ENCODE data around the gene MINAR1. TPM values are rescaled to one million over a fixed set of nuclear protein-coding genes. Genes with fewer than 3 reads are reported as not detected.
A peak's percentile ranks its signal among the peaks of the same experiment; 100 is the strongest.

The MINAR1 gene
- polyA plus RNA-seq, 4 donors, result 0.97 to 1.4 (median 1.1) TPM

DNA sequence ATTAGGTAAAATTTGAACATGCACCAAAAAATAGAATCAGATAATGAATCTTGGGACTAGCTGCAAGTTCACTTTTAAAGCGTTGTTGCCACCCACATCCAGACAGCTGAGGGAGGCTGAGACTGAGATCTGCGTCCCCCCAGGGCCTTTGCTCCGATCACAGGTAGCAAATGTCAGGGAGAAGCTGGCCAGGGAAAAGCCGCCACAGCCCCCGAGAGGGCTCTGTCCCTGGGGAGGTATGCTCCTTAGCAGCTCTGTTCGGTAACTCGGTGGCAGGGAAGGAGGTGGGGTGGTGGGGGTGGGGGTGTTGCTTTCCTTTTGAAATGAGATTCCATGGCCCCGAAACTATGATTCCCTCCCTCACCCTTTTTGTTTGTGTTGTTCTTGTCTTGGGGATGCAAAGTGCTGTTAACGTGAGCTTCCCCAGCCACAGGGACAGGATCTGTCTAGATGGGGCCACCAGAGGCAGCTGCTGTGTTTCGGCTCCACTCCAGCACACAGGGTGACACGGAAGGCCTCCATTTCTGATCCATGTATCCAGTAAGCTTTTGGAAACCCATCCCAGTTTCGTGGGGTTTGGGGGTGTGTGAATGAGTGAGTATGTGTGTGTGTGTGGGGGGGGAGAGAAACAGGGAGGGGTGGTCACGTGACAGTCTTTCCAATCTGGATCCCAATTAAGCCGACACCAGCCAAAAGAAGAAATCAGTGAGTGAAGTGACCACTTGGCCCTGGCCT, 1.1 kb upstream of the MINAR1 start:
- peak in 2 of 4 donors; percentile 4 to 16 for DNase-seq (ENCODE audit: low read depth in 4 of 4, low spot score in 3 of 4)

DNA sequence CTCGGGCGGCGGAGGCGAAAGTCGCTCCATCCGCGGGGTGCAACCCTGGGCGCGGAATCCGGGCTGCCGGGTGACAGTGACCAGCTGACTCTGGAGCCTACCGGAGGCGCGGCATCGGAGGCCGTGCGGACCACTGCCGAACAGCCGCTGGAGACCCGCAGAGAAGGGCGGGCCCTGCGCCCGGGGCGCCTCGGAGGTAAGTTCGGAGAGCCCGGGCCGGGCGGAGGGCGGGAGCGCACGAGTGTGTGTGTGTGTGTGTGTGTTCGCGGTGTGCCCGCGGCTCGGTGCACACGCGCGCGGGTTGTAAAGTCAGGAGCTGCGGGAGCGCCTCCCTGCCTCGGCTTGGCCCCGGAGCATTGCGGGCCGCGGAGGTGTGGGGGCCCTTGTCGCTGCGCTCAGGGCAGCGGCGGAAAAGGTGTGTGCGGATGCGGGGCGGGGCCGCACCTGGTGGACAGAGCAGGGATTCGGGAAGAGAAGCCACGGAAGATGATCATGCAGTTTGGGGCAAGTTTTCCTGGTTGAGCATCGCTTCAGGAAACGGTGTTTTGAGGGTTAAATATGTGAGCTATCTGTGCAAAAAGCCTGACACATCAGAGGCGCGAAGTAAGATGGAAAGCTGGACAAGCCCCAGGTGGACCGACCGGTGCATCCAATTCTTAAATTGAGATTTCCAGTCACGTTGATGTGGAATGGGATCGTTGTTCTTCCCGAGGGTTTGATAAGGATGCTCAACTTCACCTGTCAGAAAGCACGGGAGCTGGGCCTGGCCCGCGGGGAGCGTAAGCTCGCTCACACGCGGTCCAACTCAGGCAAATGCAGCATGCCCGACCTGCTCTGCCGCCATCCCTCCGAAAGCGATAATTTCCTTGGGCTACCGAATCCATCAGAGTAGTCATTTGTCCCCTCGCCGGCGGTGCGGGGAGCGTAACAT, 474 bp downstream of the MINAR1 start:
- DNase-seq (ENCODE audit: low read depth in 4 of 4, low spot score in 3 of 4), result peak in 1 of 4 donors; percentile 16

DNA sequence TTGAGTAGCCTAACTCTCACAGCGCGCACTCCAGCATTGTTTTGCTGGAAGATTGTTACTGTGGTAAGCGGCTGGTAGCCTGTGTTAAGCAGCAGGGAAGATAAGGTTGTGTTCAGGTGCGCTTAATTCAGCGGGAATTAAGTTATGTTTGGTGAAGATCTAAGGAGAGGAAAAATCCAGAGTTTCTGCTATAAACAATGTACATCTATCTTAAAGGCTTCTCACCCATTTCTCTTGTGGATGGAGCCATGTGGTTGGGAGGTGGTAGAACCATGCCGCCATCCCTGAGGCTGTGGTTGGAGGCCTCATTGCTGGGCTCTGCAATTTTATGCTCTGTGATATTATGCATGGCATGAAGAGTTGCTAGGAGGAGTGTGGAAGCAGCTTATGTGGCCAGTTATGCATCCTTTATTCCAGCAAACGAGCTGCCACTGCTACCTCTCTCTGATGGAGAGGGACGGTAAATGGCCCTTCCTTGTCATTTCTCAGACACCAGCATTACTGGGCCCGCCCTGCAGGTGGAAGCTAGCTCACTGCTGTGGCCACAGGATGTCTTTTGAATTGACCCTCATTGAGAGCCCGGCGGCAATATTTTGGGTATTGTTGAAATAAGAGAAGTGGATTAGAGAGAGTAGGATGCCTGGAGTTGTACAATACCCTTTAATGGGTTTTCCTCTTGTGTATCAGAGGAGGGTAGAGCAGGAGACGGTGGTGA, 1.3 kb downstream of the MINAR1 start:
- no peak for DNase-seq (ENCODE audit: low read depth in 4 of 4, low spot score in 3 of 4)

DNA sequence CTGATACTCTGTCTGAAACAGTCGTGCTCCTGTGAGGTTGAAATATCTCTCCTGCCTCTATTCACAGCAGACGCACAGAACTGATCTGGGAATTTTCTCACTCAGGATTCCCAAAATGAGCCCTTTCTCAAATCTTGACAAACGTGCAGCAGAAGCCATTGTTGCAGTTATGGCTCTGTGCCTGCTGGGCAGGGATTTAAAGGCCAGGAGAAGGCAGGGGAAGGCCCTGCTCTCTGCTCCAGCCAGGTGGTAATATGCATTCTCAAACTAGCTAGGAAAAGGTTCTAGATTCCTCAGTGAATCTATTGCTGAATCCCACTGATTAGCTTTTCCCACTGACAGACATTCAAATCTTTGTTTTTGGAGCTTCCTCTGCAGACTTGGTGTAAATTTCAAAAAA, 2.2 kb downstream of the MINAR1 start:
- no peak for DNase-seq (ENCODE audit: low read depth in 4 of 4, low spot score in 3 of 4)

DNA sequence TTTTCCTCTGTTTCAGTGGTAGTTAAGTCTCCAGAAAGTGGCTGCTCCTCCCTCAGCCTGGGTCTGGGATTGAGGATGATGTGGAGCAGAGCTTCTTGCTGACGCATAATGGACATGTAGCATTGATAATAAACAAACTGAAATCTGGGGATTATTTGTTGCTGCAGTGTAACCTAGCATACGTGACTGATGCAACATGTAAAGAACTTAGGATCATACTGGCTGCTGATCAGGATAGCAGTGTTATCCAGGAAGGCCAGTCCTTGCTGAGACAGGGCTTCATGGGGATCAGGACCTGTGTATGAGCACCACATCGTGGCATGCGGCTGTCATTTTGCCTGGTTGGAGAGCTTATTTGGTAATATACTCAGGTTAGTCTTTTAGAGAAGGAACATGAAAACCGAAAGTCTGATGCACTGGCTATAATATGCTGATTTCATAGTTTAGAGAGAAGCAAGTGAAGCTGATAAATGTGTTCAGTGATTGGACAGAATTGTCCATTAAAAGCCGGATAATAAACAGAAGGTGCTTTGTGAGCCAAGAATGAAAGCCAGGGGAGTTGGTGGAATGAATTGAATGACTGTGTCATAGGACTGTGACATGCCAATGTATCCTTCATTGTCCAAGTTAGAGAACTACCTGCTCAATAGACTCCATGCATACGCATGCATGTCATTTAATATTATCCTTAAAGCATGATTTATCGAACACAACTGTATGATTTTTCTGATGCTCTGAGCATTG, 4.1 kb downstream of the MINAR1 start:
- no peak for DNase-seq (ENCODE audit: low read depth in 4 of 4, low spot score in 3 of 4)

DNA sequence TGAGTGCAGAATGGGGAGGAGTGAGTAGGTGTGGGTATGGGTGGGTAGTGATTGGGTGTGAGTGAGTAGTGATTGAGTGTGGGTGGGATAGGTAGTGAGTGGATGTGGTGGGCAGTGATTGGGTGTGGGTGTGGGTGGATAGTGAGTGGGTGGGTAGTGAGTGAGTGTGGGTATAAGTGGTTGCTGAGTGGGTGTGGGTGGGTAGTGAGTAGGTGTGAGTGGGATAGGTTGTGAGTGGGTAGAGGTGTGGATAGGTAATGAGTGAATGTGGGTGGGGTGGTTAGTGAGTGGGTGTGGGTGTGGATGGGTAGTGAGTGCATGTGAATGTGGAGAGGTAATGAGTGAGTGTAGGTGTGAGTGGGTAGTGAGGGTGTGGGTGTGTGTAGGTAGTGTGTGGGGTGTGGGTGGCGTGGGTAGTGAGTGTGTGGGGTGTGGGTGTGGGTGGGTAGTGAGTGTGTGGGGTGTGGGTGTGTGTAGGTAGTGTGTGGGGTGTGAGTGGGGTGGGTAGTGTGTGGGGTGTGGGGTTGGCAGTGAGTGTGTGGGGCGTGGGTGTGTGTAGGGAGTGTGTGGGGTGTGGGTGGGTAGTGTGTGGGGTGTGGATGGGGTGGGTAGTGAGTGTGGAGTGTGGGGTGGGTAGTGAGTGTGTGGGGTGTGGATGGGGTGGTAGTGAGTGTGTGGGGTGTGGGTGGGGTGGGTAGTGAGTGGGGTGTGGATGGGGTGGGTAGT, 5.3 kb downstream of the MINAR1 start:
- DNase-seq (ENCODE audit: low read depth in 4 of 4, low spot score in 3 of 4), result no peak

DNA sequence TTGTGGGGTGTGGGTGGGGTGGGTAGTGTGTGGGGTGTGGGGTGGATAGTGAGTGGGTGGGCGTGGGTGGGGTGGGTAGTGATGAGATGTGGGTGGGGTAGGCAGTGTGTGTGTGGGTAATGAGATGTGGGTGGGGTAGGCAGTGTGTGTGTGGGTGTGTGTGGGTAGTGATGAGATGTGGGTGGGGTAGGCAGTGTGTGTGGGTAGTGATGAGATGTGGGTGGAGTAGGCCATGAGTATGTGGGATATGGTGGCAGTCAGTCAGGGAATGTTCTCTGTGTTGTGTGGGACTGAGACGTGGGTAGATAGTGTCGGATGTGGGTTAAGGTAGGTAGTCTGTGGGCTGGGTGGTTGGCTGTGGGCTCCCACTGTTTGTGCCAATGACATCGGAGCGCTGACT, 7.1 kb downstream of the MINAR1 start:
- DNase-seq (ENCODE audit: low read depth in 4 of 4, low spot score in 3 of 4), result no peak

DNA sequence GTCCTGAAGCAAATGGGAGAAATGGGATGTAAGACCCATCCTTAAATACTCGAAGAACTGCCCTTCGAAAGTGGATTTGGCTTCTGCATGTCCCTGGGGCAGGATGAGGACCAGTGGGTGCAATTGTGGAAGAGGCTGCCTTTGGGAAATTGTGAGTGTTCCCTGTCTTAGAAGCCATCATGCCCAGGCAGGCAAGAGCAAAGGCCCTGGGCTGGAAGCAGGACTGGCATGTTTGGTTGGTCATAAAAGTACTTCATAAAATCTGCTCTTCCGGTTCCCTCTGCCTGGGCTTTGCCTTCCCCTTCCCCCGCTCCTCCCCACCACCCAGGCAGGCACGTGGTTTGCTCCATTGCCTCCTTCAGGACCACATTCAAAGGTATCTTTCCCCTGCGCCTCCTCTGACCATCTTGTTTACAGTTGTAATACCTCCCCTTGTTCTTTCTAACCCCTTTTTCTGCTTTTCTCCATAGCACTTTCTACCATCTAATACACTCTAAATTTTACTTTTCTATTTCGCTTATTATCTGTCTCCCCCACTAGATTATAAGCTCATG, 8.3 kb downstream of the MINAR1 start:
- no peak for DNase-seq (ENCODE audit: low read depth in 4 of 4, low spot score in 3 of 4)

DNA sequence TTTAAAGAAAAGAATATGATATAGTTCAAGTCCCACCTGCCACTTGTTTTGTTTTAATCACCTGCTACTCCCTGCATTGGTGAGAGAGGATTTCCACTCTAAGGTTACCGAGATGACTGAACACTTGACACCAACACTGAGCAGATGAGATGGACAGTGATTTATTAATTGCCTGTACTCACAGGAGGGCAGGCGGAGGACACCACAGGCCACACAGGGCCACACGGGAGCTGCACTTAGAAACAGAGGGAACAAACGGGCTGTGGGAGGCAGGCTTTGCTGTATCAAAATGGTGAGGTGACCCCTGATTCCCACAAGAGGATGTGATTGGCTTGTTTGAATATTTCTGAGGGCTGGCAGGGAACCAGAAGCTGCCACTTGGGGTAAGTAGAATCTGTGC, 10.8 kb downstream of the MINAR1 start:
- peak in 1 of 4 donors; percentile 28 for DNase-seq (ENCODE audit: low read depth in 4 of 4, low spot score in 3 of 4)

DNA sequence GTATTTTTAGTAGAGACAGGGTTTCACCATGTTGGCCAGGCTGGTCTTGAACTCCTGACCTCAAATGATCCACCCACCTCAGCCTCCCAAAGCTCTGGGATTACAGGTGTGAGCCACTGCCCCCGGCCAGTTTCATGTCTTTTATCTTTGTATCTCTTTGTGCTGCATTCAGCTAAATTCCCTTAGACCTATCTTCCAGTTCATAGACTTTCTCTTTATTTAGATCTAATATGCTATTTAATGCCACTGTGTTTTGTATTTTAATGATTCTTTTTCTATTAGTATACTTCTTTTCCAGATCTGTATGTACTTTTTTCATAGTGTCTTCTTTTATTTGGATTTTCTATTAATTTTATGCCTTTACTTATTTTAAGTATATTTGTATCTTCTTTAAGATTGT, 14.9 kb downstream of the MINAR1 start:
- no peak for DNase-seq (ENCODE audit: low read depth in 4 of 4, low spot score in 3 of 4)

DNA sequence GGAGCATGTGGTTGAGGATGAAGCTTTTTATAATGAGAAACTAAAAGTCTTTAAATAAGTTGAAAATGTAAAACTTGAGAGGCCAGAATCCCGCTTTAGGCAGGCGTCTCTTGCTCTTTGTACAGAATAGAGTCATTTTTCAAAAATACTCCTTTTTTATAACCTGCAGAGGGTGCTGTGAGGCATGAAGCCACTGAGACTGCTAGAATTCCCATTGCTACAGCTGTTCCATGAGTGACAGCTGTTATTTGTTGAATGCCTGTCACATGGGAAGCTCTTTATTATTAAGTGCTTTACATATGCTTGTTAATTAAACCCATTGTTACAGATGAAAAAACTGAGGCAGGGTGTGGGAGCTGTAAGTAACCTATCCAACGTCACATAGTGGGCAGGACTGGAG, 18.5 kb downstream of the MINAR1 start:
- no peak for DNase-seq (ENCODE audit: low read depth in 4 of 4, low spot score in 3 of 4)

DNA sequence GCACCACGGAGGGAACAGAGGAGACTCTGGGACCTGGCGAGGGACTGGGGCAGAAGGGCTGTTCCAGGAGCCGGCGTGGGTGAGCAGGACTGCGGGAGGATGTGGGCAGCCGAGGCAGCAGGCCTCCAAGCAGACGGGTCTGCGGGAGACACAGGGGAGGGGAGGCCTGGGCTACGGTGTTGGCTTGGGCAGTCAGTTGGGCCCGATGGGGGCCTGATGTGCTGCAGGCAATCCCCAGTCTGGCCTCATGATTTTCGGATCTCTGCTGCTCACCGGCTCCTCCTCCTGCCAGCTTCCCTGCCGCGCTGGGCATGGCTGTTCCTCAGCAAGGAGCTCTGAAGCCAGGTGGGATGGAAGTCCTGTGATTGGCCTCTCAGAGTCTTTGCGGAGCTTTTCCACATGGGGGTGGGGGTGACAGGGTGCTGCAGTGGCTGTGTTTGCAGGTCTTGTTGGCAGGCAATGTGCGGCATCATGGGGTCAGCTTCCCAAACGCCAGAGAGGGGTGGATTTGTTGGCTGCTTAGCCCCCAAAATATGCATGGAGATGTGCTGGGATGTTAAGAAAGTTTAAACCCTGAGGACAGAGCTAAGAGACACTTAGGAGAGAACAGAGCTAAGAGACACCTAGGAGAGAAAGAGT, 19.3 kb downstream of the MINAR1 start:
- no peak for DNase-seq (ENCODE audit: low read depth in 4 of 4, low spot score in 3 of 4)

DNA sequence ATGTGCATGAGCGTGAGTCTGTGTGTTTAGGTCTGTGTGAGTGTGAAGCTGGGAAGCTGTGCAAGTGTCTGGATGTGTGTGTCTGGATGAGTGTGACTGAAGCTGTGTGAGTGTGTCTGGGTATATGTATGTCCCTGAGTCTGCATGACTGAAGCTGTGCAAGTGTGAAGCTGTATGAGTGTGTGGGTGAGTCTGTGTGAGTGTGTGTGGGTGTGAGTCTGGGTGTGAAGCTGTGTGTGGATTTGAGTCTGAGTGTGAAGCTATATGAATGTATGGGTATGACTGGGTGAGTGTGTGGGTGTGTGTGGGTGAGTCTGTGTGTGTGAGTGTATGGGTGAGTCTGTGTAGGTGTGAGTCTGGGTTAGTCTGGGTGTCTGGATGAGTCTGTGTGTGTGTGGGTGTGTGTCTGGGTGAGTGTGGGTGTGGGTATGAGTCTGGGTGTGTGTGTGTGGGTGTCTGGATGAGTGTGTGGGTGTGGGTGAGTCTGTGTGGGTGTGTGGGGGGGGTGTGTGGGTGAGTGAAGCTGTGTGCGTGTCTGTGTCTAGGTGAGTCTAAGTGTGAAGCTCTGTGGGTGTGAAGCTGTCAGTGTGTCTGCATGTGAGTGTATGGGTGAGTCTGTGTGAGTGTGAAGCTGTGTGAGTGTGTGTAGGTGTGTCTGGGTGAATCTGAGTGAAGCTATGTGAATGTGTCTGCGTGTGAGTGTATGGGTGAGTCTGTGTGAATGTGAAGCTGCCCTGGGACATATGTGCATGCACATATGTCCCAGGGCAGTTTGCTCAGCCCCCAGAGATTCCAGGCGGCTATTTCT, 20.3 kb downstream of the MINAR1 start:
- no peak for DNase-seq (ENCODE audit: low read depth in 4 of 4, low spot score in 3 of 4)

DNA sequence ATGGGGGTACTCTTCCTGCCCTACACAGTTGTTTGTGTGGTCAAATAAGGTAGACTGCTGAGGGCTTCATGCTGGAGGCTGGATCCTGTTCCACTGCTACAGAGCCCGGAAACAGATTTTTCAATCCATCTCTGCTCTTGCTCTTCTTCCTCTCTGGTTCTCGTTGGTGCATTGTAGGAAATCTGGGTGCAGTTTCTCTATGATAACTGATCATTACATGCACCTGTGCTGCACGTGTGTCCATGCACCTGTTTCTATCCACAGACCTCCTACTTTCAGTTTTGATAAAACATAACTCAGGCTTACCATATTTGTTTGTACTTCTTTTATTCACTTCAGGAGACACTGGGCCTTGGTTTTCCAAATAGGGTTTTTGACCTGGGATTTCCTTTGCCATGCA, 21.3 kb downstream of the MINAR1 start:
- DNase-seq (ENCODE audit: low read depth in 4 of 4, low spot score in 3 of 4), result no peak

DNA sequence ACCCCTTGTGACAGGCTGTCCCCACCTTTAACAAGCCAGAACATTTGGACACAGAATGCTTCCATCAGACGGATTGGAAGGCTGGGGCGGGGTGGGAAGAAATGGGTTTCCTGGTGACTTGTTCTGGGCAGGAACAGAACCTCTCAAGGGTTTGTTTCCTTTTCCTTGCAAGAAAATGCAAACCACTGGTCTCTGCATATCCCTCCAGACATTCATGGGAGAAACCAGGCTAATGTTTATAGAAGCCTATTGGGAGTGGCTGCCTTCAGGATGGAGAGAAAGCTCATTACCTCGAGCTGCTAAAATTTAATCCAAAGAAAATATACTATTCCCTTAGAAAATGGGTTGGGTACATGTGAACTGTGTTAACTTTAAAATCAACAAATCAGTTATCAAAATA, 21.9 kb downstream of the MINAR1 start:
- DNase-seq (ENCODE audit: low read depth in 4 of 4, low spot score in 3 of 4), result no peak

DNA sequence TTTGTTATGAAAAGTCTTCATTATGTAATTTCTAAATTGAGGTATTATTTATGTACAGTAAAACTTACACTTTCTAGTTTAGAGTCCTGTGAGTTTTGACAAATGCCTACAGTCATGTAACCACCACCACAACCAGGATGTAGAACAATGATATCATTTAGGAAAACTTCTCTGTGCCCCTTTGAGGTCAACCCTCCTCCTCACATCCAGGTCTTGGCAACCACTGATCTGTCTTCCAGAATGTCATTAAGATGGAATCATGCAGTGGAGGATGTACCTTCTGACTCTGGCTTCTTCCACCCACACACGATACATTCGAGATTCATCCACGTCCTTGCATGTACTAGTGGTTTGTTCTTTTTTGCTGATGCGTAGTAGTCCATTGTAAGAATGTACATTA, 23.2 kb downstream of the MINAR1 start:
- DNase-seq (ENCODE audit: low read depth in 4 of 4, low spot score in 3 of 4), result no peak

DNA sequence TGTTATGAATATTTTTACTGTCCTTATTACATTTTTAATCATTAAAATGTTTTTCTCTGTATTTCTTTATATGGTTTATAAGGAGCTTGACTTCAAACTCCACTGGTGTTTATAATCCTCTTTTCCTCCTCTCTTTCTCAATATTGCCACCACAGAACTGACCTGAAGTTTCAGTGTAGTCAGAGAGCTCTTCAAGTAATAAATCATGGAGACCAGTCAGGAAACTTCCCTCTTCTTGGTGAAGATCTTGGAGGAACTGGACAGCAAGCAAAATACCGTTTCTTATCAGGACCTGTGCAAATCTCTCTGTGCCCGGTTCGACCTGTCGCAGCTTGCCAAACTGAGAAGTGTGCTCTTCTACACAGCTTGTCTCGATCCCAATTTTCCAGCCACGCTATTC, 23.8 kb downstream of the MINAR1 start:
- DNase-seq (ENCODE audit: low read depth in 4 of 4, low spot score in 3 of 4), result no peak

DNA sequence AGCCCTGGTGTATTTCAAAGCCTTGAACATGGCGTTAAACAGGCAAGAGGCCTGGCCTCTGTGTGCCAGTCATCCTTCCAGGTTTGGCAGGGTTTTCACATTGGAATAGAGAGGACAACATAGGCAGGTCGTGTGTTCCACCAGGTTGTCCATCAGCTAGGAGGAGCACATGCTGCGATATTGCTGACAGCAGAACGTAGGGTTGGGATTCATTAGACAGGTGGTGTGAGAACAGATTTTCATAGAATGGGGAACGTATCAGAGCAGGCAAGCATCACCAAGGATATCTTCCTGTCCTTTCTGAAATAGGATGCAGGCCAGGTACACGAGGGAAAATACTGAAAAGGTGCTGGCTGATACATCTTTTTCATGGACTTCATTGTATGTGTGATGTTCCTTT, 26.4 kb downstream of the MINAR1 start:
- no peak for DNase-seq (ENCODE audit: low read depth in 4 of 4, low spot score in 3 of 4)

Measured in right renal pelvis (tissue), 4 donors.